Activated T-cell treated with anti-CD3 and anti-CD28 coated beads, Interleukin-2, amount 50 U/mL, for 1 hour (primary cell): Measurements from ENCODE around the gene RC3H1.
"Not testable (repeated sequence)": the region's sequence is repeated elsewhere in the genome, so short reads cannot be mapped to it uniquely, and the experiment has no call there.

Source experiments
- DNase-seq: peaks from one replicate; pipeline ENCODE4 v3.0.0-alpha.2; 2020

RC3H1 gene

GRCh38 chr1:173946380-173946921, 75.7 kb downstream of the RC3H1 start:
- DNase-seq: no peak

DNA sequence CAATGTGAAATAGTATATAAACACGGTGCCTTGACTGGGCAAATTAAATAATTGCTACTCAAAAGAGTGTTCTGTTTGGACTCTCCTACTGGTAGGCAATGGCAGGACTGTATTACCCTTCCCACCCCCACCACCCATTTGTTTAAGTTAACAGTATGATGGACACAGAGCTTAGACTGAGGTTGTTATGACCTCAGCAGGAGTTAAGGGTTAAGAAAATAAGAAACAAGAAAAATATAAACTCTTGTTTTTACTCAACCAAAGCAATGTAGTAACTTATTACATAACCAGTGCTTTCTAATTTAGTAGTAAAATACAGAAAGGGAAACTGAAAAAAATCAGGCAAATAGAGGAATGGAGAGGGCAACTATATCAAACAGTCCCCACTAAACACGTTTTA, 85.1 kb downstream of the RC3H1 start:
- DNase-seq: no peak

- DNase-seq: no peak
These were observed 87.7 kb downstream of the RC3H1 start for GRCh38 chr1:173934440-173934839.

DNA sequence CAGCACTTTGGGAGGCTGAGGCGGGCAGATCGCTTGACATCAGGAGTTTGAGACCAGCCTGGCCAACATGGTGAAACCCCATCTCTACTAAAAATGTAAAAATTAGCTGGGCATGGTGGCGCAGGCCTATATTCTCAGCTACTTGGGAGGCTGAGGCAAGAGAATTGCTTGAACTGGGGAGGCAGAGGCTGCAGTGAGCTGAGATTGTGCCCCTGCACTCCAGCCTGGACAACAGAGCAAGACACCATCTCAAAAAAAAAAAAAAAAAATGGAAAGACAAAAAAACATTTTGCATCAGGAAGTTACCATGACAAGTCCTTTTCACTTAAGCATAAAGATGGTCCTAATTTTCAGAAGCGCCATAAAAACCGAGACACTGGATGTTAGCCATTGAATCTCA, 91.6 kb downstream of the RC3H1 start:
- not testable (repeated sequence) for DNase-seq

- no peak for DNase-seq
These were observed 96.6 kb downstream of the RC3H1 start for GRCh38 chr1:173925306-173926242.

- DNase-seq: no peak
These were observed 101.3 kb downstream of the RC3H1 start for GRCh38 chr1:173920861-173921260.

DNA sequence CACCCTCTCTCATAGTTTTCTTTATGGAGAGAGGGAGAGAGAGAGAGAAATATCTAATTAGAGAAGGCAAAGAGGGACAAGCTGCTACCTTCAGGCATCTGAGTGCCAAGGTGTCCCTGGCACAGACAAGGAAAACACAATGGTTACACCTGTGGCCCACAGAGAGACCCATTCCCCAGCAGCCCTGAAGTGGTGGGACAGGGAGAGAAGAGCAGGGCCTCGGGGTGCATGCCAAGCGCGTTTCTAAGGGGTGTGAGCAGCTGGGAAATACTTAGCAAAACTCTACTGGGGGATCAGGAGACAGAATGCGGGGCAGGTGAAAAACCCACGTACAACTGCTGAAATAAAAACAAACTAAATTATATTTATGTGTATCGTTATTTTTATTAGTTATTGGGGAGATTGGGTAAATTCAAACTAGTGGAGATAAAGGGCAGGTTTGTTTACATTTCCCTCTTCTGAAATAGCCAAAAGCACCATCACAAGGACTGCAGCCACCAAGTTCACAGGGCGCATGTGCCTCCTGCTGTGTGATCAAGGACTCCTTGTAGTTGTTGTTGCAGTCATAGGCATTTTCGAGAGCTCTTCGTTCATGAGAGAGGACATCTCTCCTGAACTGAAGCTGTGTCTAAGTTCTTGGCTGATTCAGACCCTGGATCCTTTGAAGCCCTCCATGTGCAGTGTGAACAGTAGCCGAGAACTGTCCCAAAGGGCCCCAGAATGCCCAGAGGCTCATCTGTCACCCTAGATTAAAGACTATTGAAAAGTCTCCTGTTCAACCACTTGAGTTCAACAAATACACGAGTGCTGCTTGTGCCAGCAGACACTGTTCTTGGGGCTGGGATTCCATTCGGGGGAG, 104.3 kb downstream of the RC3H1 start:
- DNase-seq: no peak

GRCh38 chr1:173917149-173917548, 105.0 kb downstream of the RC3H1 start, which contains the start of gene SERPINC1:
TSS of gene SERPINC1 (minus strand) at chr1:173917327. CDS start at chr1:173917259, 68 bp downstream.
- no peak for DNase-seq

GRCh38 chr1:173916667-173917066, 105.5 kb downstream of the RC3H1 start:
- DNase-seq: no peak

GRCh38 chr1:173915596-173915995, 106.6 kb downstream of the RC3H1 start:
- no peak for DNase-seq

GRCh38 chr1:173914366-173914871, 107.7 kb downstream of the RC3H1 start:
- DNase-seq: no peak

GRCh38 chr1:173913111-173913510, 109.0 kb downstream of the RC3H1 start:
- DNase-seq: no peak

DNA sequence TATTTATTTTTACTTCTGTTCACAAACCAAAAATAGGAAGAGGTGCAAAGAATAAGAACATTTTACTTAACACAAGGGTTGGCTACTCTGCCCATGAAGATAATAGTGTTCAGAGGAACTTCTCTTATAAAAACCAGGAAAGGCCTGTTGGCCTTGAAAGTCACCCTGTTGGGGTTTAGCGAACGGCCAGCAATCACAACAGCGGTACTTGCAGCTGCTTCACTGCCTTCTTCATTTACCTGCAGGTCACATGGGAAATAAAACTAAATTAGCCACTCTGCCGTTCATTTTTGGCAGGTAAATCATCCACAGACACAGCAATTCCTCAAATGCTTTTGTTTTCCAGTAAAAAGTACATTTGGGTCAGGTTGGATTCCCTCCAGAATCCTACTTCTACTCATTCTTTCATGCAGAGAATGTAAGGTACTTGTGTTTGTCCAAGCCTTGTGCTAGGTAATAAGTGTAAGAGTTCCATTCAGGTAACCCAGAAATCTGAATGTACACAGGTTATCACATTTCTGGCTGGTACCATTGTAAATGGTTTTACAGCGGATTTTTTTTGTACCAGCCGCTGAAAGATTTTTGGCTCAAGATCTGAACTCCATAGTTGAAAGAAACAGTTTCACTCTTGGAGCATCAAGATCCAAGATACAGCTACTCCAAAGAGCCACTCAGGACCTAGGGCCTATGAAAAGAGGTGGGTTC, 118.2 kb downstream of the RC3H1 start:
- no peak for DNase-seq

DNA sequence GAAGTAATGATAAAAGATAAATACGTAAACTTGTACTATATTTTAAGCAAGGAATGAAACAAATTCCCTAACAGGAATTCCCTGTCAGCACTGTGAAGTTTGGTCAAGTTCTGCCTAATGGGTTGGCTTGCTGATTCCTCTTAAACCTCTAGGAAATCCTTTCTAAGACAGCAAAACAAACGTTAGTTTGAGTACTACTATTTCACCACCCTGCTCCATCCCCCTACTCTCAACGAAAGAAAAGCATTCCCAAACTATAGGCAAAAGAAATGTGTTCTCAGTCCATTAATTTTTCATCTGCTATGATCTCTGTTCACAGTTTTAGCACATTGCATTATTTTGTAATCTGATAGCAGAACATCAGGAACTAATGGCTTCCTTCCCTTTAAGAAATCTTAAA, 121.2 kb downstream of the RC3H1 start:
- DNase-seq: no peak

DNA sequence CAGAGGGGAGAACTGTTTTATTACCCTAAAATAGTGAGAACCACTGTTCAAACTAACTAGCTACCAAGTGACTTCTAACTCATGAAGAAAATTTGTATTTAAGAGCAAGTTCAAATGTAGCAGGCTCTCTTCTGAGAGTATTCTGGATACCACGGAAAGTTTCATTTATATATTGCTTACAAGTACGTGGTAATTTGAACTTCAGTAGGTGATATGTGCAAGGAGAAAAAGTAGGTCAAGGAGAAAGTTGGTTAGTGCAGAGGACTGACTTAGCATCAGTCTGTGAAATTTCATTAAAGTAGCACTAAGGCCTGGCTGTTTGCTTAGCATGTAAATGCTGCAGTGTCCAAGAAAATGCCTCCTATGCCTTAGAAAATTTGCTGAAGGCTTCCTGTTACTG, 121.7 kb downstream of the RC3H1 start:
- DNase-seq: no peak

DNA sequence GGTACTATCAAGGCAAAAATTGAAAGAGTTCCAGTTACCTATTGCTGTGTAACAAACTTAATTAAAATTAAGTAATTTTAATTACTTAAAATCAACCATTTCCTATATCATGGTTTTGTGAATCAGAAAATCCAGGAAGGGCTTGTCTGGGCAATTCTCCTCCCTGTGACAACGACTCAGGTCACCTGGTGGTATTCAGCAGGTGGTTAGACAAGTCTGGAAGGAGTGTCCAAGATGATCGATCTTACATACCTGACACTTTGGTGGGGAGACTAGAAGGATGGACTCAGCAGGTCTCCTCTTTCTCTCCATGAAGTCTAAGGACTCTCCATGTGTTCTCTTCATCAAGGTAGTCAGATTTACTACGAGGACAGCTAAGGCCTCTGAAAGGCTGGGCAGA, 128.0 kb downstream of the RC3H1 start:
- DNase-seq: no peak

DNA sequence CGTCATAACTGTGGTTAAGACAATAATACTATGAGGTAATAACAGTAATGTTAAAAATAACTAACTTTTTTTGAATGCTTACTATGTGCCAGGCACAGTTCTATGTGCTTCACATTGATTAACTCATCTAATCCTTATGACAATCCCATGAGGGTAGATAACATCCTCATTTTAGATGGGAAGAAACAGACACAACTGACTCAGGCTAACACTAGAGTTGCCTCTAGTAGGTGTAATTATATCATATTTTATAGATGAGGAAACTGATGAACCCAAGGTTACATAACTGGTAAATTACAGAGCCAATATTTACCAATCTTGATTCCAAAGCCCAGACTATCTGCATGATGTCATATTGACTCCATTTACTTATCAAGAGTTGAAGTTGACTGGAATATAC, 128.5 kb downstream of the RC3H1 start:
- DNase-seq: no peak

- no peak for DNase-seq
These were observed 132.3 kb downstream of the RC3H1 start for GRCh38 chr1:173889885-173890284.

DNA sequence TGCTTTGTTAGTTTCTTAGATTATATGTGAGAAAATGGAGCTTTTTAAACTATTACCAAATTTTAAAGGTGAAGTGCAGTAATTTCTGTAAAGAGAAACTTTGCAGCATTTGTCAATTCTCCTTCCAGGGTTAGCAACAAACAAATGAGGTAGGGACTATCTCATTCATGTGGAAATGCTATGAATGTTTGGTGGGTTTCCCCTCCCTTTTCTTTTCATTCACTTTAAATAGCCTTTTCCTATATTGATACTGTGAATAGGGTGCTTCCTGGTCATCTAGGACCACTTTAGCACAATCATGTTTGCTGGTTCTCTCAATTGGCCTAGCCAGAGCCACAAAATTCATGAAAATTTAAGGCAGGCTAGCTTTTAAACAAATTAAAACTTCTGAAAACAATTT, 133.4 kb downstream of the RC3H1 start:
- DNase-seq: no peak

GRCh38 chr1:173887627-173888026, 134.5 kb downstream of the RC3H1 start:
- no peak for DNase-seq

- DNase-seq: no peak
These were observed 135.2 kb downstream of the RC3H1 start for GRCh38 chr1:173886746-173887611.

DNA sequence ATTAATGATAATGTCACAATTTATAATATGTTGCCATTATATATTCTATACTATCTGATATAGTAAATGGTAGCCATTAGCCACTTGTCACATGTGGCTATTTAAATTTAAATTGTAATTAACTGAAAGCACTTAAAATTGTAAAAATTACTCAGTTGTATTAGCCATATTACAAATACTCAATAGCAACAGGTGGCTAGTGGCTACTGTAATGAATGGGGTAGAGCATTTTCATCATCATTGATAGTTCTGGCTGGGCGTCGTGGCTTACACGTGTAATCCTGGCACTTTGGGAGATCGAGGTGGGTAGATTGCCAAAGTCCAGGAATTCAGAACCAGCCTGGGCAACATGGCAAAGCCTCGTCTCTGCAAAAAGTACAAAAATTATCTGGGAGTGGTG, 137.5 kb downstream of the RC3H1 start:
- no peak for DNase-seq
